ENCODE measurements around the gene OLIG3.

OLIG3 gene

DNA sequence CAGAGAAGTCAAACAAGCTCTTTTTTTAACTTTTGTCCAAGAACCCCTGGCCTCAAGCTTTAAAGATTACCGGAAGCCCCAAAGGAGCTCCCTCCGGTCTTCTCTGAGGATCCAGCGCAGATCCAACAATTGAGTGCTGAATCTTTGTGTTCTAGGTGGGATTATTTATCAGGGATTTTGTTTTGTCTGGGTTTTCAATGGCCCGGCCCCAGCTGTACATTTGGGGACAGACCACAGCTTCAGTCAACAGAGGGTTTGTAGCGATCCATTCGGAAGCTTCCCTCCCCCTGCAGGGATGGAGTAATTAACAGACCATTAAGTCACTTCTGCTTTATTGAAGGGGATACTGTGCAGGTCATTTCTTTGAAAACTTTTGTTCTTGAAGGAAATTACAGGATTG is 7.8 kb downstream of the OLIG3 start:
- Histone ChIP-seq H3K4me3 (ENCODE audit: low read length) (peak overlapping the region; percentile 64), H3K4me1 (ENCODE audit: control insufficient read depth, low read depth, low read length) (peaks cover 32% of the 10 kb centered on the region), H3K27ac (ENCODE audit: low read length) (no peak overlapping the region), H3K27me3 (ENCODE audit: control insufficient read depth, insufficient read depth, low read length) (peaks cover 84% of the 10 kb centered on the region), H3K36me3 (ENCODE audit: control insufficient read depth, low read depth, low read length) (no peaks in the 10 kb centered on the region), H3K9me3 (ENCODE audit: control insufficient read depth, low read depth, low read length) (no peaks in the 10 kb centered on the region), H3K9ac (ENCODE audit: low read length) (no peak overlapping the region)

DNA sequence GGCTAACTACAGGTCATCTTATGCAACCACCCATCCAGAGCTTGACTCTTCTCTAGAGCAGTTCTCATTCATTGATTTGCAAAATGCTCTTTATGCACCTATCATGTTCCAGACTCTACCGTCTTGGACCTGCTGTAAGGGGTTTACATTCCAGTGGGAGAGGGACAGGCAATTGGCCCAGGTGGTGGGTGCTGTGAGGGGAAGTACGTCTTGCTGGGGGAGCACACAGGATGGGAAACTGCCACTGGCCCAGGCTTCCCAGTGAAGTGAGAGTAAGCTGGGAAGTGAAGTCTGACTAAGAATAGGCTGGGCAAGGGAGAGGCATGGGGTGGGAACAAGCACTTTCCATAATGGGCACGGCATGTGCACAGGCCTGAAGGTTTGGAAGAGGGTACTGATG is 13.8 kb downstream of the OLIG3 start:
- H3K4me1 ChIP-seq (ENCODE audit: control insufficient read depth, low read depth, low read length) = no peaks in the 10 kb centered on the region
- H3K4me3 ChIP-seq (ENCODE audit: low read length) = no peak overlapping the region
- no peaks in the 10 kb centered on the region for H3K36me3 ChIP-seq (ENCODE audit: control insufficient read depth, low read depth, low read length)
- H3K27me3 ChIP-seq (ENCODE audit: control insufficient read depth, insufficient read depth, low read length) = peaks cover 24% of the 10 kb centered on the region
- H3K27ac ChIP-seq (ENCODE audit: low read length) = no peak overlapping the region
- H3K9ac ChIP-seq (ENCODE audit: low read length) = no peak overlapping the region
- no peaks in the 10 kb centered on the region for H3K9me3 ChIP-seq (ENCODE audit: control insufficient read depth, low read depth, low read length)

DNA sequence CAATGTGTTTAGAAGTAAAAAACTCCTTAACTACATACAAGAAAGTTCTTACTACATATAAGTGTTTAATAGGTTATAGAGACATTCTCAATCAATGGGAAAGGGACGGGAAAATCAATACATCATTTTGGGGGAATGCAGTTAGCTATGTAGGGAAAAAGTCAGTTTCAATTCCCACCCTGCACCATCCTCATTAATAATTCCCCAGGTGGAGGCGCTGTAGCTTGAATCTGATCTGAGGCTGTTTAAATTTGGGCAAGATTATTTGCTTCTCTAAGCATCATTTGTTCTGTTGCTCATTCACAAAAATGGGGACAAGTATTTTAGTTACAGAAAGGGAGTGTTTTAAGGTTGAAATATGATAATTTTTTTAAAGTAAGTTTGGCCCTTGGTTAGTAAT is 19.1 kb downstream of the OLIG3 start:
- Histone ChIP-seq H3K9me3 (ENCODE audit: control insufficient read depth, low read depth, low read length) (no peaks in the 10 kb centered on the region), H3K36me3 (ENCODE audit: control insufficient read depth, low read depth, low read length) (no peaks in the 10 kb centered on the region), H3K27ac (ENCODE audit: low read length) (no peak overlapping the region)

DNA sequence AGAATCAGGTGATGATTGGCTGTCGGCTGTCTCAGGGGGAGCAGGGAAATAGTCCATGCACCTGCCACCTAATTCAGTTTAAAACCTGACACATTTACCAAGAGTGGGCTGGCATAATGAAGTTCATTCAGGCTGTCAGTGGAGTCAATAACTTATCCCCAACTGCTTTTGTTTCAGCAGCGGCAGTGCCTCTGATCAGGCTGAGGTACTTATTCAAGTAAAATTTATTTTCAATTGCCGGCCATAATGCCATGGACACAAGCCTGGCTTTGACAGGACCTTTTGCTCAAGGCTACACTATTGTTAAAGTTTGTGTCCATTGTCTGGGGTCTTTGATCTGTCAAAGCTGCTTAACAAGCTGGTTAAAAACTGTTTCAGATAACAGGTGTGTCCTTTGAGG is 20.6 kb downstream of the OLIG3 start:
- Histone ChIP-seq H3K9me3 (ENCODE audit: control insufficient read depth, low read depth, low read length) (no peaks in the 10 kb centered on the region), H3K4me1 (ENCODE audit: control insufficient read depth, low read depth, low read length) (peaks cover 22% of the 10 kb centered on the region), H3K27ac (ENCODE audit: low read length) (no peak overlapping the region), H3K36me3 (ENCODE audit: control insufficient read depth, low read depth, low read length) (no peaks in the 10 kb centered on the region), H3K4me3 (ENCODE audit: low read length) (no peak overlapping the region), H3K27me3 (ENCODE audit: control insufficient read depth, insufficient read depth, low read length) (no peaks in the 10 kb centered on the region), H3K9ac (ENCODE audit: low read length) (no peak overlapping the region)

More for the DNA sequence above, 19.1 kb downstream of the OLIG3 start:
- Histone ChIP-seq H3K4me1 (ENCODE audit: control insufficient read depth, low read depth, low read length) (peaks cover 19% of the 10 kb centered on the region), H3K9ac (ENCODE audit: low read length) (no peak overlapping the region), H3K27me3 (ENCODE audit: control insufficient read depth, insufficient read depth, low read length) (no peaks in the 10 kb centered on the region), H3K4me3 (ENCODE audit: low read length) (no peak overlapping the region)

DNA sequence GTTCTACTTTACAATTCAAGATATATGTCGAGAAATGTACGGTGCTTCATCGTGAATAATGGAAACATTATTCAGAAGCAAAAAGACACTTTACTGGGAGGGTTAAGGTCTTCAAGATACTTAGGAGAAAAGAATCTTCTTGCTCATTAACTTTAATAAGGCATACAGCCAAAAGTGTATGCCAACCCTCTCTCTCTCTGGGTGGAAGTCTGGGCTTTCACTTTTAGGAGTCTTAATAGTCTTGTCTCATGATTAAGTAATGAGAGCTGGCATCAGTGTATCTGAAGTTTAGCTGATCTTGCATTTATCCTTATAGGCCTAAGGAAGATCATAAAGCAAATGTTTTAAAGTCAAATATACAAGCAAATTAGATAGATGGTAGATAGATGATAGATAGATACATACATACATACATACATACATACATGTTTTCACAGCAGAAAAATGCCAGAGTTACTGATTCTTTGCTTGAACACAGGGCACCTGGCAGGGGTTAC is 21.5 kb downstream of the OLIG3 start:
- no peak overlapping the region for H3K4me3 ChIP-seq (ENCODE audit: low read length)
- H3K9me3 ChIP-seq (ENCODE audit: control insufficient read depth, low read depth, low read length) = no peaks in the 10 kb centered on the region
- no peaks in the 10 kb centered on the region for H3K36me3 ChIP-seq (ENCODE audit: control insufficient read depth, low read depth, low read length)
- no peaks in the 10 kb centered on the region for H3K27me3 ChIP-seq (ENCODE audit: control insufficient read depth, insufficient read depth, low read length)
- no peak overlapping the region for H3K27ac ChIP-seq (ENCODE audit: low read length)
- H3K4me1 ChIP-seq (ENCODE audit: control insufficient read depth, low read depth, low read length) = peaks cover 22% of the 10 kb centered on the region
- H3K9ac ChIP-seq (ENCODE audit: low read length) = no peak overlapping the region

DNA sequence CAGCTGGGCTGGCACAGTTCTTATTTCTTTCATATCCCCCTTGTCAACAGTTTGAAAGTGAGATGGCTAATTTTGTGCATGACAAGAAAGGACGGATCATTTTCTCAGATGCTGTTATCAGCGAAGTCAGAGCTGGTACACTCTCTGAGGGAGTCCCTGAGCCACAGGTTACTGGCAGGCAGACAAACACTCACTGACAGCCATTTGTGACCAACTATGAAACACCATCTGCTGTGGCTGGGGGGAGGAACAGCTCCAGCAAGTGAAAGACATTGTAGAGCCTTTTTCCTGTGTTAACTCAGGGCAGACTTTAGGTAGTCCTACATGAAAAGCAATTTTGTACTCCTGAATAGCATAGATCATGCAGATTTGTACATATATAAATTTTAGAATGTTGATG is 22.2 kb downstream of the OLIG3 start:
- no peak overlapping the region for H3K4me3 ChIP-seq (ENCODE audit: low read length)
- H3K36me3 ChIP-seq (ENCODE audit: control insufficient read depth, low read depth, low read length) = no peaks in the 10 kb centered on the region
- H3K4me1 ChIP-seq (ENCODE audit: control insufficient read depth, low read depth, low read length) = peaks cover 22% of the 10 kb centered on the region
- H3K9me3 ChIP-seq (ENCODE audit: control insufficient read depth, low read depth, low read length) = no peaks in the 10 kb centered on the region
- H3K27me3 ChIP-seq (ENCODE audit: control insufficient read depth, insufficient read depth, low read length) = no peaks in the 10 kb centered on the region
- no peak overlapping the region for H3K9ac ChIP-seq (ENCODE audit: low read length)
- no peak overlapping the region for H3K27ac ChIP-seq (ENCODE audit: low read length)

DNA sequence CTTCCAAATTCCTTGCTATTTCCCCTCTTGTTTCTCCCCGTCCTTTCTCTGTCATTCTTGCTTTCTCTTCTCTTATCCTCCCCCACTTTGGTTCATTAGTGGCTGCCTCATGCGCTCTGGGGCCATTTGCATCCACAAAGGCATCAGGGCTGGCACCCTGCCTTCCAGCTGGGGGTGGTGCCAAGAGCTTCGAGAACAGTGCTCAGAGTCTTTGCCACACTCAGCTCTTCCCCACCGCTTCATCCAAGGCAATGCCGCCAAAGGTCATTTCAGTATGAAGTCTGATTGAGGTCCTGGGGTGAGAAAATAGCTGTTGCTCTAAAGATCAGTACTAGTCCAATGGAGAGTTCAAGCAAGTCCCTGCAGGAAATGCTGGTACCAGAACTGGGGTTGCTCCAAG is 22.7 kb downstream of the OLIG3 start:
- H3K27me3 ChIP-seq (ENCODE audit: control insufficient read depth, insufficient read depth, low read length) = no peaks in the 10 kb centered on the region
- H3K4me3 ChIP-seq (ENCODE audit: low read length) = no peak overlapping the region
- peaks cover 22% of the 10 kb centered on the region for H3K4me1 ChIP-seq (ENCODE audit: control insufficient read depth, low read depth, low read length)
- no peaks in the 10 kb centered on the region for H3K9me3 ChIP-seq (ENCODE audit: control insufficient read depth, low read depth, low read length)
- H3K9ac ChIP-seq (ENCODE audit: low read length) = no peak overlapping the region
- no peaks in the 10 kb centered on the region for H3K36me3 ChIP-seq (ENCODE audit: control insufficient read depth, low read depth, low read length)
- H3K27ac ChIP-seq (ENCODE audit: low read length) = no peak overlapping the region

DNA sequence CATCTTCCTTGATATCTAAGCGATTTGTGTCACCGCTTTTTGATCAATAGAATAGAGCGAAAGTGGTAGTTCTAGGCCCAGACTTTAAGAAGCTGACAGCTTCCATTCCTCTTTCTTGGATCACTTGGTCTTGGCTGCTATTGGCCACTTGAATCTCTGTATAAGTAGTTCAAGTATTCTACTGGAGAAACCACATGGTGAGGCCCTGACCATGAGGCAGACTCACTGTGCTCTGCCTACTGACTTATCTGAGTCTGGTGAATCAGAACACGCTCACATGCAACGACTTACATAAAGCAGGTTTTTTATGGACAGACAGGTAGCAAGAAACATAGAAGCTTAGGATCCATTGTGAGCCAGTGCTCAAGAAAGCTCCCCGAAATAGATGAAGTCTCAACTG is 27.0 kb downstream of the OLIG3 start:
- Histone ChIP-seq H3K27me3 (ENCODE audit: control insufficient read depth, insufficient read depth, low read length) (no peaks in the 10 kb centered on the region), H3K9ac (ENCODE audit: low read length) (no peak overlapping the region), H3K27ac (ENCODE audit: low read length) (no peak overlapping the region), H3K9me3 (ENCODE audit: control insufficient read depth, low read depth, low read length) (no peaks in the 10 kb centered on the region), H3K36me3 (ENCODE audit: control insufficient read depth, low read depth, low read length) (no peaks in the 10 kb centered on the region), H3K4me1 (ENCODE audit: control insufficient read depth, low read depth, low read length) (peaks cover 9% of the 10 kb centered on the region), H3K4me3 (ENCODE audit: low read length) (no peak overlapping the region)

DNA sequence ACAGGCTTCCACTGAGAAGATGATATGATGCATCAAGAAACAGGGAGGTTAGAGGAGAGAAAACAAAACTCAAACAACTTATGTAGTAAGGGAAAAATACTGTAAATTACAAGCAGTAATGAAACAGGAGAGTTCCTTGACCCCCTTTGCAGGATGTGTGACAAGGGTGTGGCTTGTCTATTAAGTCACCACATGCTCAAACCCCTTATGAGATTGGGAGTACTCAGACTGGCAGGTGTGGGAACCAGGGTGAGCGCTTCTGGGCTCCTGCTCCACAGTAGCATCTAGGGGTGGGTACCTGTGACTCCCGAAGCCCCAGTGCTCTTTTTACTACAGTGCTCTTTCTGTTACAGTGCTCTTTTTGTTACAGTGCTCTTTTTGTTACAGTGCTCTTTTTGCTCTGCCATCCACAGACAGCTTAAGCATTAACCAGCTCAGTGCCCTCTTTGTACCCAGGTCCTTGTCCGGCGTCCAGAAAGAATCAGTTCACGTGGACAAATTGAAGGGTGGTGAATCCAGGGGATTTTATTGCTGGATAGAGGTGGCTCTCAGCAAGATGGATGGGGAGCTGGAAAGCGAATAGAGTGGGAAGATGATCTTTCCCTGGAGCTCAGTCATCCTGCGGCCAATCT is 28.7 kb downstream of the OLIG3 start:
- no peaks in the 10 kb centered on the region for H3K27me3 ChIP-seq (ENCODE audit: control insufficient read depth, insufficient read depth, low read length)
- H3K9me3 ChIP-seq (ENCODE audit: control insufficient read depth, low read depth, low read length) = no peaks in the 10 kb centered on the region
- H3K4me1 ChIP-seq (ENCODE audit: control insufficient read depth, low read depth, low read length) = peaks cover 5% of the 10 kb centered on the region
- H3K36me3 ChIP-seq (ENCODE audit: control insufficient read depth, low read depth, low read length) = no peaks in the 10 kb centered on the region
- no peak overlapping the region for H3K27ac ChIP-seq (ENCODE audit: low read length)
- no peak overlapping the region for H3K4me3 ChIP-seq (ENCODE audit: low read length)
- no peak overlapping the region for H3K9ac ChIP-seq (ENCODE audit: low read length)

DNA sequence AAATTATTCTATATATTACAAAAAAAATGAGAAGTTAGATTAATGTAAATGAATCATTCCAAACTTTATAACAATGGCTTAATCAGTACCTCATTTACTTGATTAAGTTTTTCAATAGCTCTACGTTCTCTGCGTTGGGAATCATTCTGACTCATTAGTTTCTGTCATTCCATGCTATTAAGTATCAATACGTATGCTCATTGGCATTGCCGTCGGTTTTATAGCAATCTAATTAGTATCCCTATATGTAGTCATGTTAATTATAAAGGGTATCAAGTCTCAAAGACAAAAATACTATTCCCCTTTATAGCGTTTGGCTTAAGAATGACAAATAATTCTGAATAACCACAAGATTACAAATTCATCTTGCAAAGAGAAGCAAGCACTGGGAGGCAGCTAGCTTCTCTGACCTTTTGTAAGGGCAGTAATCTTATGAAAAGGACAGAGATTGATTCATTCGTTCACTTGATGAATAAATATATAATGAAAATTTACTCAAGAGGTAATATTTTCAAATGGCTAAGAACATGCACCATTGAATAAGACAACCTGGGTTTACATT is 41.8 kb downstream of the OLIG3 start:
- H3K27me3 ChIP-seq (ENCODE audit: control insufficient read depth, insufficient read depth, low read length) = no peaks in the 10 kb centered on the region
- no peaks in the 10 kb centered on the region for H3K9me3 ChIP-seq (ENCODE audit: control insufficient read depth, low read depth, low read length)
- H3K4me3 ChIP-seq (ENCODE audit: low read length) = no peak overlapping the region
- H3K36me3 ChIP-seq (ENCODE audit: control insufficient read depth, low read depth, low read length) = no peaks in the 10 kb centered on the region
- no peaks in the 10 kb centered on the region for H3K4me1 ChIP-seq (ENCODE audit: control insufficient read depth, low read depth, low read length)
- H3K9ac ChIP-seq (ENCODE audit: low read length) = no peak overlapping the region
- no peak overlapping the region for H3K27ac ChIP-seq (ENCODE audit: low read length)

DNA sequence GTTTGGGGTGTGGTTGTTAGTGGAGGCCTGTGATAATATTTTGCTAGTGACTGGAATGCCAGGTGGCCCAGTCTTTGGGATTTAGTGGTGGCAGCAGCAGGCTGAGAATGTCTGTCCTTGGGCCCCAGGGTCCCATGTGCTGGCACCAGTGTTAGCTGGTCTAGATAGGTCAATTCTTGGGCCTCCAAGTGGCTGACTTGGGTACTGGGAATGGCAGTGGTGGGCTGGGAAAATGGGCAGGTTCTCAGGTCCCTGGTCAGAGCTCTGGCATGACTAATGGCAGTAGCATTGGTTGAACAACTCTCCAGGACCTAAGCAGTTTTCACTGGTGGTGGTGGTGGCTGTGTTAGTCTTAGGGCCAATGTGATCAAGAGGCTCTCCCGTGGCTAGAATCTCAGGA is 50.3 kb downstream of the OLIG3 start:
- Histone ChIP-seq H3K4me3 (ENCODE audit: low read length) (no peak overlapping the region), H3K9me3 (ENCODE audit: control insufficient read depth, low read depth, low read length) (no peaks in the 10 kb centered on the region), H3K4me1 (ENCODE audit: control insufficient read depth, low read depth, low read length) (no peaks in the 10 kb centered on the region), H3K9ac (ENCODE audit: low read length) (no peak overlapping the region), H3K27ac (ENCODE audit: low read length) (no peak overlapping the region), H3K27me3 (ENCODE audit: control insufficient read depth, insufficient read depth, low read length) (no peaks in the 10 kb centered on the region), H3K36me3 (ENCODE audit: control insufficient read depth, low read depth, low read length) (no peaks in the 10 kb centered on the region)

Measured in iPS-18a (cell line).